NCI-H2029 (cell line): Measurements from ENCODE around the gene DUX4.
"Not testable (repeated sequence)": the region's sequence is repeated elsewhere in the genome, so short reads cannot be mapped to it uniquely, and the experiment has no call there.

ENCODE experiments used
- DNase-seq: peaks from one replicate; lab custom pipeline; 2025; lab: John Stamatoyannopoulos, UW

DUX4 gene

GRCh38 chr4:190173428-190173827 is at the start of gene DUX4:
TSS of gene DUX4 (plus strand) at chr4:190173774. CDS start at chr4:190173774, 0 bp downstream.
- DNase-seq = not testable (repeated sequence)

- DNase-seq = not testable (repeated sequence)
Observed at GRCh38 chr4:190175436-190175835, 1.9 kb downstream of the DUX4 start.

GRCh38 chr4:190177727-190178605 is 4.4 kb downstream of the DUX4 start:
- not testable (repeated sequence) for DNase-seq

- DNase-seq = not testable (repeated sequence)
Observed at GRCh38 chr4:190178606-190178990, 5.0 kb downstream of the DUX4 start.

GRCh38 chr4:190179030-190179739 is 5.6 kb downstream of the DUX4 start:
- not testable (repeated sequence) for DNase-seq

GRCh38 chr4:190179740-190180094 is 6.1 kb downstream of the DUX4 start:
- DNase-seq = not testable (repeated sequence)

- DNase-seq = not testable (repeated sequence)
Observed at GRCh38 chr4:190180947-190181346, 7.4 kb downstream of the DUX4 start.

GRCh38 chr4:190181481-190182100 is 8.0 kb downstream of the DUX4 start:
- not testable (repeated sequence) for DNase-seq

- DNase-seq = not testable (repeated sequence)
Observed at GRCh38 chr4:190203510-190203909, 29.9 kb downstream of the DUX4 start.
